Activated CD4-positive, alpha-beta T cell treated with anti-CD3 and anti-CD28 coated beads for 4 hours (primary cell): ENCODE data around the gene MSL3B.
"Not testable (repeated sequence)": the region's sequence is repeated elsewhere in the genome, so short reads cannot be mapped to it uniquely, and the experiment has no call there.

Experiments
- DNase-seq, 2 donors: peaks; one replicate each; pipeline ENCODE4 v3.0.0-alpha.2; 2020

The MSL3B gene

DNA sequence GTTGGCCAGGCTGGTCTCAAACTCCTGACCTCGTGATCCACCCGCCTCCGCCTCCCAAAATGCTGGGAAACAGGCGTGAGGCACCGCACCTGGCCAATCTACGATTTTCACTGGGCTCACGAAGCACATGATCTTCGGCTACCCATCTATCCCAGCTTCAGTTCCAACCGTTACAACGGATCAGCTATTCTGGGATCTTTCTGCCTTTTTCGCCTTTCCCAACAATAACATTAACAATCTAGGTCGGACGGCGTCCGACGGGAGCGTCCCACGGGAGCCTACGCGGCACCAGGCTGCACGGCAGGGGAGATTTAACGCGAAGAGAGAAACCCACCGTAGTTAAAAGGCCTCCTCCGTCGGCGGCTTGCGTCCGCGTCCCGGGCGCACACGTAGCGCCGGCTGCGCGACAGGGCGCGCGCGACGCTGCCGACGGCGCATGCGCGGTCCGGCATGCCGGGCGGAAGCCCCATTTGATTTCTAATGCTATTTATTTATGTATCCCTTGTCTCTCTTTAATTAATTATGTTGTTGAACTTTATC is at the start of gene MSL3B:
TSS of gene MSL3B (minus strand) at position 394 of the 540 bp plus-strand sequence.
- peak; percentile 47 to 54 for DNase-seq

GRCh38 chr2:233917116-233917515 is 48.9 kb upstream of the MSL3B start, which contains the start of gene TRPM8:
Gene TRPM8 (plus strand): TSS chr2:233917373. CDS start chr2:233926538, 9,165 bp downstream.
- no peak for DNase-seq

DNA sequence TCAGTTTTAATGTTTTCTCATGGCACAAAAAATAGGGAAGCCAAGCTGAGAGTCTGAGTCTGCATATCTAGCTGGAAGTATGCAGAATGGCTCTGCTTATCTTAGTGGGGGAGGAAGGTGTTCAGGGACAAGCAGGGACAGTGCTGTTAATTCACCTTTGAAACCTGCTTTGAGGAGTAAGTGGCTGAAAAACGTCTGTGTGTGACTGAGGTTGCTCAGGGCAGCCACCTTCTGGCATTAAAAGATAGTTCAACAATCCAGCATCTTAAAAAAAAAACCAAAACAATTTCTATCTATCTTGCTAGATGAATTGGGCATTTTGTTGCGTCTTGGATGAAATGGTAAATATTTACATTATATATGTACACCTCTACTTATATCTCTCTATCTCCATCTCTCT is 46.9 kb upstream of the MSL3B start:
- DNase-seq, result no peak

- no peak for DNase-seq
Measured at GRCh38 chr2:233912691-233913423, 44.7 kb upstream of the MSL3B start.

GRCh38 chr2:233907627-233908026 is 39.4 kb upstream of the MSL3B start:
- DNase-seq, result no peak

DNA sequence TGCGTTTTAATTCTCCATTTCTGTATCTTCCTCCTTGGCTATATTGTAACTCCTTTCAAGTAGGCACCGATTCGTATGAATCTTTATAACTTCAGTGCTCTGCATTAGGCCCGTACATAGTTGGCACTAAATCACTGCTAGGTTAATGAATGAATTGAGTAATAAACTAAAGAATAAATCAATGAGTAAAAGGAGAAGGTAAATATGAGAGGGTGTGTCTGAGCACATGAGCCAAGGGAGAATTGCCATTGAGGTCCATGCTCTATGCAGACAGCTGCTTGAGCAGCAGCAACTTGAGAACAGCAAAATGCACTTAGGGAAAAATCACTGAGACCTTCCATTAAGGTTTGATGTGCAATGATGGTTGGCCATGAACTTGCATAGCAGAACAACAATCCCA is 37.8 kb upstream of the MSL3B start:
- DNase-seq, result no peak

DNA sequence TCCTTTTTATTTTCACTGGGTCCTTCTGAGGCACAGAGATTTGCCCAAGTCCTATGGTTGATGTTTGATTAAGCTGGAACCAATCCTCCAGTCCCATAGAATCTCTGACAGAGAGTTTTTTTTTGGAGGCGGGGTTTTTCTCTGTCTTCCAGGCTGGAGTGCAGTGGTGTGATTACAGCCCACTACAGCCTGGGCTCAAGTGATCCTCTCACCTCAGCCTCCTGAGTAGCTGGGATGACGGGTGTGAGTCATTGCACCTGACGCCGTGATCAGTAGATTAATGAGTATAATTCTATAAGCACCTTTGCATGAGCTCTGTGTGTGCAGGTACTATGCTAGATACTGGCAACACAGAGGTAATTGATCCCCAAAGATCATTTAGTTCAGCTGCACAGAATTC is 33.7 kb upstream of the MSL3B start:
- no peak for DNase-seq

DNA sequence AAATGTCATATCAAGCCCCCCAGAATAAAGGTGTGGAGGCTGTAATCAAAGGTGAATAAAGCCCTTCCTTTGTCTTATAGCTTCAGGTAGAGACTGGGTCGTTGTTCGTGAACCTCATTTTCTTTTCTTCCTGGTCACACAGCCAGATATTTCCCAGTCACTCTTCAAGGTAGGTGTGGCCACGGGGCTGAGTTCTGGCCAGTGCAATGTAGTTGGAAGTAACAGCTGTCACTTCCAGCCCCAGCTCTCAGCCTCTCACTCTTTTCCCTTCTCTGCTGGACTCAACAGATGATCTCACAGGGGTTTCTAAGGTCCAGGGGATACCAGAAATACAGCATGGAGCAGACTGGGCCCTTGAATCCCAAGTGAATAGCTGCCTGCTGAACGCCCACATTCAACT is 33.2 kb upstream of the MSL3B start:
- no peak for DNase-seq

DNA sequence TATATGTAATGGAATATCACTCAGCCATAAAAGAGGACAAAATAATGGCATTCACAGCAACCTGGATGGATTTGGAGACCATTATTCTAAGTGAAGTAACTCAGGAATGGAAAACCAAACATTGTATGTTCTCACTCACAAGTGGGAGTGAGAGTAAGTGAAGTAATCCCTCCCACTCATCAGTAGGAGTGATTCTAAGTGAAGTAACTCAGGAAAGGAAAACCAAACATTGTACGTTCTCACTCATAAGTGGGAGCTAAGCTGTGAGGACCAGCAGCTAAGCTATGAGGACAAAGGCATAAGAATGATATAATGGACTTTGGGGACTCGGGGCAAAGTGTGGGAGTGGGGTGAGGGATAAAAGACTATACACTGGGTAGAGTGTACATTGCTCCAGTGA is 28.1 kb upstream of the MSL3B start:
- DNase-seq, result not testable (repeated sequence)

DNA sequence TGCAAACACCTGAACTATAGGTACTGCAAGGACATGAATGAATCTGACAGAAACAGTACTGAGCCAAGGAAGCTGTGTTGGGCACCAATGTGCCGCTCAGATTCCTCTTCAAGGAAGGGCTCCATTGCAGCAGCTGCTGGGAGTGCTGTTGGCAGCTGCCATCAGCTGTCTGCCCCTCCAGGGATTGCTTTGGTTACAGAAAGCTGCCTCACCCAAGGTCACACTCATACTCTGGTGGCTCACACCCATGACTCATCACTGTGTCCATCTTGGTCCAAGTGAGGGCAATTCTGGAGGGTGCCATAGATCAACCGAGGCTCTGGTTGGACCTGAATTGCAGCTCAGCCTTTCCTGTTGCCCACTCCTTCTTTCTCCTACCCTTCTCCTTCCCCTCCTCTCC is 24.6 kb upstream of the MSL3B start:
- no peak for DNase-seq

- no peak for DNase-seq
Measured at GRCh38 chr2:233882353-233882752, 14.2 kb upstream of the MSL3B start.

DNA sequence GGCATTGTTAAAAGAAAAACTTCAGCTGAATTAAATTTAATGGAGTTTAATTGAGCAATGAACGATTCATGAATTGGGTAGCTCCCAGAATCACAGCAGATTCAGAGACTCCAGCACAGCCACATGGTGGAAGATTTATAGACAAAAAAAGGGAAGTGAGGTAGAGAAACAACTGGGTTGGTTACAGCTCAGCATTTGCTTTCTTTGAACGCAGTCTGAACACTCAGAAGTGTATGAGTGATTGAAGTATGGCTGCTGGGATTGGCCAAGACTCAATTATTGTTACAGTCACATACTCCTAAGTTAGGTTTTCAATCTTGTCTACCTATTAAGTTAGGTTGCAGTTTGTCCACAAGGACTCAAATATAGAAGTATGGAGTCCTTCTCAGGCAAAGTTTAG is 3.9 kb upstream of the MSL3B start:
- DNase-seq, result not testable (repeated sequence)

DNA sequence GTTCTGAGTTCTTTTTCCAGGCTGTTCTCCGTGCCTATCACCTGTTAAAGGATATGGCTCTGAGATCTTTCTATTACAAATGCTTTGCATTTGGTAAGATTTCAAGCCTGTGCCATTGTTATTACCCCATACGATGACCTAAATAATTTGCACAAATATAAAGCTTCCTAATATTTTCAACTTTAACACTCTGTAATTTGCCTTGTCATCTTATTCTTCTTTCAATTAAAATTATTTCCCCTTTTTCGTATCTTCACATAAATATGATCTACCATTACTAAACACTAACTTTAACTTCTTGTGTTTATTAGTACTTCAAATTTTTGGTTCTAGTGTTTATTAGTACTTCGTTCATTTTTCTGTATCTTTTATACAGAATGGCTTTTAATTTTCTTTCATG is 3.2 kb upstream of the MSL3B start:
- no peak for DNase-seq

- DNase-seq, result no peak
Measured at GRCh38 chr2:233866479-233866878, 1.7 kb downstream of the MSL3B start.

DNA sequence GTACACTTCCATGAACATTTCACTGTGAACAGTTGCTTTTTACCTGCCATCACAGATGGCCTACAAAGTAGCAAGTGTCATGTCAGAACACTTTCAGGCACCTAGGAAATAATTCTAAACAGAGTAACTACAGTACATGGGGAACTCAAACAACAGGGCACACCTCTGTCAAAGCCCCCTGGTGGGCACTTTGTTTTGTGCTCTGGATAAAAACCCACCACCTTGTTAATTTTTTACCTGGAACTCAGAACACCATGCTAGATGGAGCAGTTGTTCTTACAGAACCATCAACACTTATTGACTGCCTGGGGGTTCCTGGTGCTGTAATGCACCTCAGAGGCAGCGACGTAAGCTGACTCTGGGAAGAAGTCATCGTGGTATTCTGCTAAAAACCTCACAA is 2.3 kb downstream of the MSL3B start:
- DNase-seq, result no peak

- DNase-seq, result no peak
Measured at GRCh38 chr2:233862261-233862768, 5.9 kb downstream of the MSL3B start.

GRCh38 chr2:233858331-233858730 is 9.9 kb downstream of the MSL3B start:
- DNase-seq, result no peak

- peak; percentile 24 to 54 for DNase-seq
Measured at GRCh38 chr2:233857511-233858141, 10.6 kb downstream of the MSL3B start.

DNA sequence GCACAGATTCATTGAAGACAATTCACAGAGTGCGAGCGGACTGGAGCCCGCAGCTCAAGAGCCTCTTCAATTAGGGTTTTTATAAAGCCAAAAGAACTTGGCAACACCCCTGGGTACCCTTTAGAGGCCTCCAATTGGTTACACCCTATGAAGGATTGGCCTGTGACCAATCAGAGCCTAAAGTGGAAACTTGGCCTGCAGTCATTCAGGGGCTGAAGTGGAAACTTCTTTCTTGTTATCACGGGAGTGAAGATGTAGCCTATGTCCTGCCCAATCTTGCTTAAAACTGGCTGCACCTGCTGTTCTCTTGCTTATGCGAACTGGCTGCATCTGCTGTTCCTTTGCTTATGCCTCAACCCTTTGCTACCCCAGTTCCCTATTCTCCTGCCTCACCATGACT is 12.0 kb downstream of the MSL3B start:
- no peak for DNase-seq

DNA sequence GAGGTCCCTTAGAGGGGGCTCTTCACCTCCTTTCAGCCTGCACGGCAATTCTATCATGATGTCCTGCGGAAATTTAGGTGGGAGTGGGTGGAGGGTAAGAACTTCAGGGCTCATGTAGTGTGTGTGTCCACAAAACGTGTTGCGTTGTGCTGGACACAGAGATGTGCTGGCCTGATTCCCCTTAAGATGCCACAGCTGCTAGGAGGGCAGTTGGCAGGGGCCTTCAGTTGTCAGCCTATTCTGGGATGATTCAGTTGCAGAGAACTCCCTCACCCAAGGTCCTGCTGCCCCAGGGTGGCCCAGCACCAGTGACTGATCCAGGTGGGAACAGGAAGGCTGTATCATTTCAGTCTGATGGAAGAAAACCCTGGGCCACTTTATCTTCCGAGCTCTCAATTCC is 12.8 kb downstream of the MSL3B start:
- no peak for DNase-seq

- peak; percentile 81 to 83 for DNase-seq
Measured at GRCh38 chr2:233854241-233854981, 13.8 kb downstream of the MSL3B start, which contains the start of gene HJURP. Gene HJURP (minus strand): TSS chr2:233854535. CDS start chr2:233854500, 35 bp downstream.

DNA sequence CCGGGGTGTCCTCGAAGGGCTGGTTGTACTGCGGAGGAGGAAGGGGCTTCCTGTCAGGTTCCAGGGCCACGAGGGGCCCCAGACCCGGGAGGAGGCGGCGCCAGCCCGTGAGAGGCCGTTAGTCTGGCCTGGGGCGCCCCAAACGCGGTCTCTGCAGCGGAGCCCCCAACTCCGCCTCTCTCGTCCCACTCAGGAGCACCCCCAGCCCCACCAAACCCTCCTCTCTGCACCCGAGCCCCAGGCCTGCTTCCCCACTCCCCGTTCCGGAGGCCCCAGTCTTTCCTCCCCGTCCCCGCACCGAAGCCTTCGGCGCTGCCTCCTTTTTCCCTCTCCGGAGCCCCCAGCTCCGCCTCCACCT is 14.3 kb downstream of the MSL3B start:
- DNase-seq, result no peak

DNA sequence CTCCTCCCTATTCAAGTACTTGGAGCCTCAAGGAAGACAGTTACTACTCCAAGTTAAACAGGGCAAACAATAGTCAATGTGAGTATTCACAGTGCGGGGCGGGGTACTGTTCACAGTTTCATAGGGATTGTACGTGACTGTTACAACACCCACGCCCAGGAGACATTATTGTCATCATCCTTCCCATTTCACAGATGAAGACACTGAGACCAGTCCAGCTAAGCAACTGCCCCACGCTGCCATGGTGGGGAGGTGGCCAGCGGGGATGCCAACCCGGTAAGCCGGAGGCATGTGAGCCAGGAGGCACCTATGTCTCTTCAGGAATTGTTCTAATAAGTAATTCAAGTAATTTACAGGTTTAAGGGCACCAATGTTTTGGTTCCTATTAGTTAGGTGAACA is 14.8 kb downstream of the MSL3B start:
- DNase-seq, result no peak
